Sigmoid colon (tissue), 4 donors: Measurements from ENCODE around the gene TESMIN.

Experiments
- EP300 ChIP-seq, 4 donors: sonication (generic); formaldehyde crosslinking; IDR thresholded peaks; one replicate each; pipeline ENCODE4 v1.6.1; 2017; ENCODE audit warnings: antibody characterized with exemption in 4 of 4
- POLR2AphosphoS5 ChIP-seq, 4 donors: sonication (generic); formaldehyde crosslinking; IDR thresholded peaks; one replicate each; pipeline ENCODE4 v1.6.1; 2017; ENCODE audit warnings: antibody characterized with exemption in 4 of 4
- TF ChIP-seq, protein P1 (sequence below), 4 experiments: fragments of 450-650 bp in 3 of 4; fragments of 200-600 bp in 1 of 4; IDR thresholded peaks; one replicate each; pipeline ENCODE4 v1.5.1; 2016 to 2019; ENCODE audit warnings: antibody characterized with exemption in 4 of 4, mild to moderate bottlenecking in 3 of 4, moderate library complexity in 2 of 4

DNA sequence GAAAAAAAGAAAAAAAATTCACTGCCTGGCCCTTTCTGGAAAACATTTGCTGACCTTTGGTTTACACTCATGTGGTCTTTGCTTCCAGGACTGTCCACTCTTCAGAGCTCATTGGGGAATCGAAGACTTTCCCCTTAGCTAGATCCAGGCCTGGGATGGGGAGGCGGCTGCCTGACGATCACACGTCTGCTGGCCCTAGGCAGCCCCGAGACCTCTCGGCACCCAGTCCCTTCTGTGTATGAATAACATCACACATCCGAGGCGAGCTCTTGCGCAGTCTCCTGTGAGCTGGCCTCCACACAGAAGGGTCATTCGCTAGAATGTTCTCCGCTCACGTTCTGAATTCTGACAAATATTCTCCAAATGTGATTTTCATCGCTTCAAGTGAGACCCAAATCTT lies 92.7 kb downstream of the TESMIN start:
- TF ChIP-seq, protein P1, sequence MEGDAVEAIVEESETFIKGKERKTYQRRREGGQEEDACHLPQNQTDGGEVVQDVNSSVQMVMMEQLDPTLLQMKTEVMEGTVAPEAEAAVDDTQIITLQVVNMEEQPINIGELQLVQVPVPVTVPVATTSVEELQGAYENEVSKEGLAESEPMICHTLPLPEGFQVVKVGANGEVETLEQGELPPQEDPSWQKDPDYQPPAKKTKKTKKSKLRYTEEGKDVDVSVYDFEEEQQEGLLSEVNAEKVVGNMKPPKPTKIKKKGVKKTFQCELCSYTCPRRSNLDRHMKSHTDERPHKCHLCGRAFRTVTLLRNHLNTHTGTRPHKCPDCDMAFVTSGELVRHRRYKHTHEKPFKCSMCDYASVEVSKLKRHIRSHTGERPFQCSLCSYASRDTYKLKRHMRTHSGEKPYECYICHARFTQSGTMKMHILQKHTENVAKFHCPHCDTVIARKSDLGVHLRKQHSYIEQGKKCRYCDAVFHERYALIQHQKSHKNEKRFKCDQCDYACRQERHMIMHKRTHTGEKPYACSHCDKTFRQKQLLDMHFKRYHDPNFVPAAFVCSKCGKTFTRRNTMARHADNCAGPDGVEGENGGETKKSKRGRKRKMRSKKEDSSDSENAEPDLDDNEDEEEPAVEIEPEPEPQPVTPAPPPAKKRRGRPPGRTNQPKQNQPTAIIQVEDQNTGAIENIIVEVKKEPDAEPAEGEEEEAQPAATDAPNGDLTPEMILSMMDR (IDR thresholded peaks at IDR 0.05): no peak
- TF ChIP-seq POLR2AphosphoS5 (IDR thresholded peaks at IDR 0.05) (no peak), EP300 (IDR thresholded peaks at IDR 0.05) (no peak)
